ENCODE results near the gene TIMP2. TPM values are rescaled to one million over a fixed set of nuclear protein-coding genes. Genes with fewer than 3 reads are reported as not detected.
"Not testable (repeated sequence)": the region's sequence is repeated elsewhere in the genome, so short reads cannot be mapped to it uniquely, and the experiment has no call there.

The TIMP2 gene
- total and polyA plus RNA-seq, 11 donors = 25.1 to 201 (median 88.3) TPM

DNA sequence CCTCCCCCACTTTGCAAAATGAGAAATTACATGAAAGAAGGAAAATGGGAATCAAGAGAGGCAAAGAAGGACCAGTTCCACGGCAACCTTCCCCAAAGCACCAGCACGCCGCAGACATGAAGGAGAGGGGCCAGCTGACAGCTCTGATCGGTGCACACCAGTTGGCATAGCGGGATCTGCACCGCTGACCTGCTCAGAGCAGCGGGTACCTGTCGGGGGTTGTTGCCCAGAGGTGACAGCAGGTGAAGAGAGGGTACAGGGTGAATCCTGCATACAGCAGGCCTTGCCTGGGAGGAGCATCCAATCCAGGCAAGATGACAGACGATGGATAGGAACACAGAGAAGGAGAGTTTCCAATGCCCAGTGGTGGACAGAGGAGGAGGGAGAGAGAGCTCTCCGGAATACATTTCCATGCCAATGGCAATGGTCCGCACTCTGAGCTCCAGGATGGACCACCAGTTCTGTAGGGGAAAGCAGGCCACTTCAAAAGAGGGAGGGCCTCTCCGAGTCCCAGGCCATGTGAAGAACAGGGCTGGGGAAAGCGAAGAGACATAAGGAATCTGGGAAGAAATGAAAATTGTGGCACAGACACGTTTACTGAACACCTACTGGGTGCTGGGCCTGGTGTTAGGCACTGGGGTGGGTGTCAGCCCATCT is 46.2 kb downstream of the TIMP2 start:
- no peak for TF ChIP-seq POLR2A (IDR thresholded peaks at IDR 0.05)
- TF ChIP-seq, protein P1, sequence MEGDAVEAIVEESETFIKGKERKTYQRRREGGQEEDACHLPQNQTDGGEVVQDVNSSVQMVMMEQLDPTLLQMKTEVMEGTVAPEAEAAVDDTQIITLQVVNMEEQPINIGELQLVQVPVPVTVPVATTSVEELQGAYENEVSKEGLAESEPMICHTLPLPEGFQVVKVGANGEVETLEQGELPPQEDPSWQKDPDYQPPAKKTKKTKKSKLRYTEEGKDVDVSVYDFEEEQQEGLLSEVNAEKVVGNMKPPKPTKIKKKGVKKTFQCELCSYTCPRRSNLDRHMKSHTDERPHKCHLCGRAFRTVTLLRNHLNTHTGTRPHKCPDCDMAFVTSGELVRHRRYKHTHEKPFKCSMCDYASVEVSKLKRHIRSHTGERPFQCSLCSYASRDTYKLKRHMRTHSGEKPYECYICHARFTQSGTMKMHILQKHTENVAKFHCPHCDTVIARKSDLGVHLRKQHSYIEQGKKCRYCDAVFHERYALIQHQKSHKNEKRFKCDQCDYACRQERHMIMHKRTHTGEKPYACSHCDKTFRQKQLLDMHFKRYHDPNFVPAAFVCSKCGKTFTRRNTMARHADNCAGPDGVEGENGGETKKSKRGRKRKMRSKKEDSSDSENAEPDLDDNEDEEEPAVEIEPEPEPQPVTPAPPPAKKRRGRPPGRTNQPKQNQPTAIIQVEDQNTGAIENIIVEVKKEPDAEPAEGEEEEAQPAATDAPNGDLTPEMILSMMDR (IDR thresholded peaks at IDR 0.05) = no peak
- DNase-seq (no peak), ATAC-seq (no peak)
- Histone ChIP-seq H3K27me3 (no peaks in the 10 kb centered on the region), H3K4me1 (peaks cover under 1 to 83% (median 71%) of the 10 kb centered on the region in 12 donors), H3K9me3 (no peaks in the 10 kb centered on the region), H3K27ac (peak overlapping the region; percentile 78 to 98 (median 92)), H3K36me3 (peaks cover 0 to 5% (median 0%) of the 10 kb centered on the region in 9 donors), H3K4me3 (peak overlapping the region in 9 of 12 donors; percentile 11 to 48 (median 35))
- 80 to 83% (median 80%) methylated on average over 14 of the region's 14 CpGs for WGBS, 4 donors
- intact Hi-C loops (cut with DNase I) = no loop called here

DNA sequence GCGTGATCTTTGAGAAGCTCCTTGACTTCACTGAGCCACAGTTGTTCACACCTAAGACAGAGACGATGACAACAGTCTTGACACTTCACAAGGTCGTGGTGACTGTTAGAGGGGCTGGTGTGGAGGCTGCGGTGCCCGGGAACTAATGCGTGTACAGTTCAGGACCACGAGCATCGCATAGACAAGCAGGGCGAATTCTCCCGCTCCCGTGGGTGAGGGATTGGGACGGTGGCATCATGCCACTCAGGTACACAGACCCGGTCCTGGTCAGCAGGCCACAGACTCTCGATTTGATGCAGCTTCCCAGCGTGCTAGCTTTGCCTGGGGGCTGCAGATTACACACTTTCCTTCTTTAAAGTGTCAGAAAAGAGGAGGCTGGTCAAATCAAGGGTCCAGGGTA is 46.9 kb downstream of the TIMP2 start:
- H3K4me3 ChIP-seq = no peak overlapping the region
- intact Hi-C loops (cut with DNase I) = no loop called here
- WGBS, 4 donors = 87 to 94% (median 91%) methylated on average over 10 to 15 of the region's 15 CpGs
- peaks cover 0 to 83% (median 71%) of the 10 kb centered on the region in 12 donors for H3K4me1 ChIP-seq
- H3K27me3 ChIP-seq = no peaks in the 10 kb centered on the region
- H3K9me3 ChIP-seq = no peaks in the 10 kb centered on the region
- H3K27ac ChIP-seq = peak overlapping the region in 6 of 12 donors; percentile 88 to 97 (median 92)
- no peak for DNase-seq
- TF ChIP-seq, protein P1 (IDR thresholded peaks at IDR 0.05) = no peak
- TF ChIP-seq POLR2A (IDR thresholded peaks at IDR 0.05) = no peak
- peaks cover 0 to 9% (median 0%) of the 10 kb centered on the region in 9 donors for H3K36me3 ChIP-seq
- no peak for ATAC-seq

DNA sequence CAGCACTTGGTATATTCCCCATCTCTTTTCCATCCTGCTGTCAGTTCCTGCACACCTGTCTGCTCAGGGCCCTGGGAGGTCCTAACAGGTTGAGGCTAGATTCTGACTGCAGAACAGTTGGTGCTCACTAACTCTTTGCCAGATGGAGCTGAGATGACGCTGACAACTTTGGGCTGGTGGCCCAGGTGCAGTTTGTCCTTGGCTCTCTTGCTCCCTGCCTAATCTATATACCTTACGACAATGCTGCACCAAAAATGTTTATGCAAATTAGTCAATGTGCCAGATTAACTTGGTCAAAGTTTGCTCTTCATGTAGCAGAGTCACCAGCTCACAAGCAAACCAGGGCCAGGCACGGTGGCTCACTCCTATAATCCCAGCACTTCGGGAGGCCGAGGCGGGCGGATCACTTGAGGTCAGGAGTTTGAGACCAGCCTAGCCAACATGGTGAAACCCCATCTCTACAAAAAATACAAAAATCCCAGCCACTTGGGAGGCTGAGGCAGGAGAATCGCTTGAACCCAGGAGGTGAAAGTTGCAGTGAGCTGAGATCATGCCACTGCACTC is 48.2 kb downstream of the TIMP2 start:
- peak in 3 of 4 donors; percentile 33 to 54 (median 53) for ATAC-seq
- intact Hi-C loops (cut with DNase I) = not testable (repeated sequence)
- peak overlapping the region in 2 of 12 donors; percentile 24 to 48 for H3K27ac ChIP-seq

DNA sequence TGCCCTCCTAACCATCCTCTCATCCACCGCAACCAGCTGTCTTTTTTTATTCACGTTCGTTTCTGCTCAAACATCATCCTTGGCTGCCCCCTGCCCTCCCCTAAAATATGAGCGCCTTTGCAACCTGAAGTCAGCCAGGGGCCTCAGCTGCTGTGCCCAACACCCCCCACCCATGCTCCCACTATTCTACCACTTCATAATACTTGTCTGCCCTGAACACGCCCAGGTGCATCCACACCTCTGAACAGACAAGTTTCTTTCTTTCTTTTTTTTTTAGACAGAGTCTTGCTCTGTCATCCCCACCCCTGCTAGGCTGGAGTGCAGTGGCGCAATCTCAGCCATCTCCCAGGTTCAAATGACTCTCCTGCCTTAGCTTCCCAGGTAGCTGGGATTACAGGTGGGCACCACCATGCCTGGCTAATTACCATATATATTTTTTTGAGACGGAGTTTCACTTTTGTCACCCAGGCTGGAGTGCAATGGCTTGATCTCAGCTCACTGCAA is 49.0 kb downstream of the TIMP2 start:
- no peak for ATAC-seq
- Histone ChIP-seq H3K4me3 (no peak overlapping the region), H3K27ac (peak overlapping the region in 7 of 12 donors; percentile 17 to 75 (median 55)), H3K36me3 (peaks cover 0 to 28% (median 17%) of the 10 kb centered on the region in 9 donors), H3K4me1 (peaks cover 0 to 68% (median 59%) of the 10 kb centered on the region in 12 donors), H3K27me3 (no peaks in the 10 kb centered on the region), H3K9me3 (no peaks in the 10 kb centered on the region)
- intact Hi-C loops (cut with DNase I) = no loop called here
- no peak for TF ChIP-seq POLR2A (IDR thresholded peaks at IDR 0.05)
- TF ChIP-seq, protein P1 (IDR thresholded peaks at IDR 0.05) = no peak
- WGBS, 4 donors = 69 to 89% (median 73%) methylated on average over 7 of the region's 7 CpGs
- no peak for DNase-seq

More for the DNA sequence above, 48.2 kb downstream of the TIMP2 start:
- Histone ChIP-seq H3K4me1 (peaks cover 0 to 73% (median 62%) of the 10 kb centered on the region in 12 donors), H3K36me3 (peaks cover 0 to 20% (median 9%) of the 10 kb centered on the region in 9 donors)
- not testable (repeated sequence) for H3K9me3 ChIP-seq, H3K4me3 ChIP-seq, H3K27me3 ChIP-seq, DNase-seq
- 79 to 80% (median 80%) methylated on average over 8 of the region's 8 CpGs for WGBS, 4 donors

Measured in heart left ventricle (tissue), 16 donors.